HG03095 (cell line): ENCODE data around the gene NOPCHAP1.

Experiments
- ATAC-seq: cut with Tn5 transposase; IDR thresholded peaks from one replicate; pipeline ENCODE4 v1.9.1; 2021; ENCODE audit warnings: moderate library complexity; ENCODE audit not compliant: unreplicated experiment

Gene NOPCHAP1

GRCh38 chr12:105018012-105018411, 31.9 kb downstream of the NOPCHAP1 start:
- ATAC-seq = no peak

- ATAC-seq = no peak
Observed at GRCh38 chr12:105018776-105019175, 32.7 kb downstream of the NOPCHAP1 start.

- ATAC-seq = no peak
Observed at GRCh38 chr12:105020241-105020962, 34.3 kb downstream of the NOPCHAP1 start.

DNA sequence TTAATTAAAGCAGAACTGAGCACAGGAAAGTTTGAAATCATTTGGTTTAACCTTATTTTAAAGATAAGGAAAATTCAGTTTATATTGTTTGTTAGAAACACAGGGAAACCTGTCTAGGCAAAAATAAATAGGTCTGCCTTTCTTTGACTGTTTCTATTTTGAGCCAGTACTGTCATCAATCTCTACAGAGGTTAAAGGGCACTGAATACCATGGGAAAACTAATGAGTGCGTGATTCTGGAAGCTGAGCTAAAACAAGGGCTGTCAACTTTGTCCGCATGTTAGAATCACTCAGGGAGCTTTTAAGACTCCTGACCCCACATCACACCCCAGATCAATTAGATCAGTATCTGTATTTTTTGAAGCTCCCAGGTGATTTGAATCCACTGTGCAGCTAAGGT, 38.8 kb downstream of the NOPCHAP1 start:
- ATAC-seq = no peak

DNA sequence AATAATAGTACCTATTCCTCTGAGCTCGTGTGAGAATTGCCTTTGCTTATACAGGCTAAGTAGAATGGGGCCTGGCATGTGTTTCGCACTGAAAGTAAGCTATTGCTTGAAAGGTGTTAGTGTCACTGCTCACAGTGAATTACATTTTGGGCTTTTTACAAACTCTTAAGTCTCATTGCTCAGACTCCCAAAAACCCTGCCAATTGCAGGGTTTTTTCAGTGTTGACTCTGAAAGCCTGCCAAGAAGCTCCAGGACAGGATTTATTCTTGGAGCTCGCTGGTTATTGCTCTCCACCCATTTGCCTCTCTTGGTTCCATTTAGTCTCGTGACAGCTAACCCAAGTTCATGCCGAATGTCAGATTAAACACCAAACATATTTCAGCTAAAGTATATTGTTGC, 39.8 kb downstream of the NOPCHAP1 start:
- ATAC-seq = no peak

GRCh38 chr12:105026411-105026810, 40.3 kb downstream of the NOPCHAP1 start:
- no peak for ATAC-seq

GRCh38 chr12:105030820-105031807, 45.0 kb downstream of the NOPCHAP1 start:
- peak; percentile 83 for ATAC-seq

DNA sequence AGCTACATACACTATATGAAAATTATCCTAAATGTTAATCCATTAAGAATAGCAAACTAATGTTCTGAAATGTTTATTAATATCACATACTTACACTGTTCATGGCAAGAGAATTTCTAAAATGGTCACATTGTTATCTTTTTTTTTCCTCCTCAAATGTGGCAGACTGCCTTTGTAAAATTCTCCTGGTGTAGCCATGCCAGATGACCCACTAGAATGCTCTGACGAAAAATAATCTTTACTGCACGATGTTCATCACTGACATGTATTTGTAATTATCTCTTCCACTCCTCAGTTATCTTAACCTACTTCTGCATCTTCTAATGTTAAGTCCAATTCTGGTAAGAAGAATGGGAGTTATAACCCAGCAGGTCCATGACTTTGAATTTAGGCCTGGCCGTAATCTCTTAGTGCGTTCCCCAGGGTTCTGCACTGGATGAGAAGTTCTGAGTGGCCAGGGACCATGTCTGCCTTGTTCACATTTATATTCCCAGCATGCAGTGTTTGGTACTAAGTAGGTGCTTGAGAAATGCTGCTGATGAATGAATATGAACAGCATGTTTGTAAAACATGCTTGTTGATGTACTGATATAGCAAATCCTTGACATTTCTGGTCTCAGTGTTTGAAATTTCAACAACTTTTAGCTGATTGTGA, 46.7 kb downstream of the NOPCHAP1 start:
- no peak for ATAC-seq

DNA sequence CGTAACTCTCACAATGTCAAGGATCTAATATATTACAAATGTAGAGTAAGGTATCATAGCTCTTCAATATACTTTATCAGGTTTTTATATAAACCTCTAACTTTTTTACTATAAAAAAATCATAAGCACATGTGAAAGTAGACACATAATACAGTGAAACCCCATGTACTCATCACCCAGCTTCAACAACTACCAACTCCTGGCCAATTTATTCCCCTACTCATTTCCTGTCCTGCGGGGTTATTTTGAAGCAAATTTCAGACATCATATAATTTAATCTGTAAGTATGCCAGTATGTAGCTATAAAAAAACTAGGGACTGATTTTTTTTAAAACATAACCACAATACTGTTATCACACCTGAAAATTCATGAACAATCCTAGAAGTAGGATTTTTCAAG, 47.7 kb downstream of the NOPCHAP1 start:
- ATAC-seq = no peak
